PFSK-1 (cell line): ENCODE results near the gene ASCC1.

ENCODE experiments used
- POLR2AphosphoS5 ChIP-seq: IDR thresholded peaks from 2 replicates; pipeline ENCODE4 v1.6.1; 2012; ENCODE audit warnings: low read depth, mild to moderate bottlenecking, control low read depth, low read length, moderate library complexity
- SIN3A ChIP-seq: IDR thresholded peaks from 2 replicates; pipeline ENCODE4 v1.6.1; 2012; ENCODE audit warnings: mild to moderate bottlenecking, low read length, moderate library complexity, borderline replicate concordance; ENCODE audit not compliant: insufficient read depth
- TAF1 ChIP-seq: IDR thresholded peaks from 2 replicates; pipeline ENCODE4 v1.6.1; 2012; ENCODE audit warnings: low read length, control low read depth, borderline replicate concordance; ENCODE audit not compliant: insufficient read depth

DNA sequence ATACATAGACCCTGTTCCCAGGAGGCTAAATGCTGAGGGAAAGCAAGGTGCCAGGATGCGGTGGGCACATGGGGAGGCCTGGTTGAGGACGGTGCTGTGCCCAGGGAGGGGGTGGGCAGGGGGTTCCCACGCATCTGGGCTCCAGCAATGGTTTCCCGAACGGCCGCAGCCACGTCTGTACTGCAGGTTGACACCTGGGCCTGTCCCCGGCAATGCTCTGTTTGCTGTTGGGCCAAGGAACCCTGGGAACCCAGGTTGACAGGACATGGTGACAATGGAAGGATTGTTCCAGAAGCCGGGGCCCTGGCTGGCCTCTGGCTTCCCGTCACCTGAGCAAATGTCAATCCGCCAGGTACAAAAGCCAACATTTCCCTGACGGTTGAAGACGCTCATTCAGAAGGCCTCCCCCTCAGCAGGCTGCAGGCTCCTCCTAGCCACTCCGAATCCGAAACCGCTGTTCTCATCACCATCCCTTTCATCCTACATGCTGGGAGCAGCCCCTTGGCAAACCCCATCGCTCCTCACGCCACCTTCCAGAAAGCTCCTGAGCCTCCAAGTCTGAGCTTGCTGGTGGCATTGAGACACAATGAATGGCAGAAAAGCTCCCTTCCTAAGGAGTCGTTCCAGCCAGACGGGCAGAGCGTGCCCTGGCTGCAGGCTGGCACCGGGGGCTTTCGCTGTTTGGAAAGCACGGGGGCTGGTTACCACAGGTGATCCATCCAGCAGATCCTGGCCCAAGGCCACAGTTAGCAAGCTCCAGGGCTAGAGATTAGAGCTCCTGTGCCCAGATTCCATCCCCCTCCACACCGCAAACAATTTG, 158.9 kb downstream of the ASCC1 start:
- TF ChIP-seq SIN3A (no peak), TAF1 (no peak), POLR2AphosphoS5 (no peak)
